HepG2 (cell line): ENCODE results near the gene NCCRP1. TPM values are rescaled to one million over a fixed set of nuclear protein-coding genes. Genes with fewer than 3 reads are reported as not detected.

Experiments
- ATAC-seq: fragments of 200-7000 bp; cut with Tn5 transposase; 3 replicates; pipeline ENCODE4 v1.9.1; 2020; ENCODE audit warnings: mild to moderate bottlenecking, moderate library complexity
- BruUV-seq: library from RNA; stranded (reverse); fragments of 400-500 nt; replicated peaks from 2 replicates; lab custom pipeline; 2021; lab: Mats Ljungman, UMichigan
- CTCF ChIA-PET: fragments of 300-600 bp; formaldehyde crosslinking; extraction: SDS; loops from one replicate; lab custom pipeline; 2021; ENCODE audit warnings: low total read pairs, inconsistent platforms, low intra/inter-chr PET ratio; lab: Yijun Ruan, JAX
- POLR2A ChIA-PET: fragments of 350-600 bp; sonication (Branson Sonifier 250); formaldehyde crosslinking; loops from one replicate; lab custom pipeline; 2020; ENCODE audit warnings: antibody characterized with exemption, inconsistent platforms; lab: Yijun Ruan, JAX
- DNase-seq: peaks from one replicate; pipeline ENCODE4 v3.0.0-alpha.2; 2015; ENCODE audit warnings: low spot score
- FAIRE-seq: peaks from 3 replicates; lab custom pipeline; 2011; peaks lifted over from hg19 to GRCh38; lab: Jason Lieb, UNC
- H2AFZ ChIP-seq: one replicate; pipeline ENCODE4 v1.6.1; 2011; ENCODE audit warnings: low read length, inconsistent platforms
- H3K27ac ChIP-seq: fragments of 300-600 bp; 3 replicates; pipeline ENCODE4 v1.8.0; 2011; ENCODE audit warnings: mixed run types, mild to moderate bottlenecking, mixed read lengths, low read length, inconsistent platforms; ENCODE audit not compliant: insufficient read depth; ENCODE audit errors: extremely low read length
- H3K27me3 ChIP-seq, 2 experiments: fragments of 200-600 bp in 1 of 2; 2 replicates in 1 of 2; 3 replicates in 1 of 2; pipeline versions ENCODE4 v1.6.0 to v1.8.0; 2011; ENCODE audit warnings: low read length in 2 of 2, mild to moderate bottlenecking in 2 of 2, moderate library complexity in 2 of 2, inconsistent platforms in 1 of 2; ENCODE audit not compliant: insufficient read depth in 2 of 2, control insufficient read depth in 1 of 2
- H3K36me3 ChIP-seq, 2 experiments: fragments of 200-600 bp in 1 of 2; replicated peaks in 1 of 2; 2 replicates in 1 of 2; 3 replicates in 1 of 2; pipeline versions ENCODE4 v1.5.1 to v1.8.0; 2011; ENCODE audit warnings: low read length in 2 of 2, inconsistent platforms in 1 of 2; ENCODE audit not compliant: insufficient read depth in 2 of 2, control insufficient read depth in 1 of 2
- H3K4me1 ChIP-seq: 2 replicates; pipeline ENCODE4 v1.5.1; 2012; ENCODE audit warnings: low read length, inconsistent platforms; ENCODE audit not compliant: insufficient read depth
- H3K4me2 ChIP-seq: 2 replicates; pipeline ENCODE4 v1.6.0; 2011; ENCODE audit warnings: low read depth, low read length, inconsistent platforms
- H3K4me3 ChIP-seq, 3 experiments: fragments of 200-600 bp in 1 of 3; sonication (generic), shearing (Covaris generic) in 1 of 3; replicated peaks in 1 of 3; 2 replicates each; pipeline ENCODE4 v1.5.1; 2011 to 2016; ENCODE audit warnings: low read length in 3 of 3, inconsistent platforms in 2 of 3, low read depth in 2 of 3, mild to moderate bottlenecking in 2 of 3, control low read depth in 1 of 3, mixed read lengths in 1 of 3; ENCODE audit not compliant: insufficient read depth in 1 of 3
- H3K79me2 ChIP-seq: one replicate; pipeline ENCODE4 v1.6.1; 2011; ENCODE audit warnings: low read length, inconsistent platforms; ENCODE audit not compliant: insufficient read depth
- H3K9ac ChIP-seq: 2 replicates; pipeline ENCODE4 v1.6.0; 2011; ENCODE audit warnings: mild to moderate bottlenecking, low read depth, low read length, inconsistent platforms; ENCODE audit not compliant: insufficient read depth
- H3K9me3 ChIP-seq: 2 replicates; pipeline ENCODE4 v1.5.1; 2012; ENCODE audit warnings: mild to moderate bottlenecking, low read length
- H4K20me1 ChIP-seq: 2 replicates; pipeline ENCODE4 v1.6.0; 2011; ENCODE audit warnings: inconsistent platforms, mild to moderate bottlenecking, low read length, moderate library complexity; ENCODE audit not compliant: insufficient read depth
- ATF3 ChIP-seq: sonication (generic); formaldehyde crosslinking; IDR thresholded peaks from 2 replicates; pipeline ENCODE4 v1.4.0; 2020; ENCODE audit warnings: missing genetic modification reagents
- FOSL2 ChIP-seq: sonication (generic); formaldehyde crosslinking; IDR thresholded peaks from 2 replicates; pipeline ENCODE4 v1.4.0; 2020; ENCODE audit warnings: missing genetic modification reagents
- FOXM1 ChIP-seq: sonication (generic); formaldehyde crosslinking; IDR thresholded peaks from 2 replicates; pipeline ENCODE4 v1.5.0; 2020; ENCODE audit warnings: missing genetic modification reagents
- IKZF4 ChIP-seq: sonication (generic); formaldehyde crosslinking; IDR thresholded peaks from 2 replicates; pipeline ENCODE4 v1.5.1; 2020; ENCODE audit warnings: borderline replicate concordance, mild to moderate bottlenecking, low read depth, missing genetic modification reagents; ENCODE audit errors: not compliant biosample characterization
- IRF1 ChIP-seq: sonication (generic); formaldehyde crosslinking; IDR thresholded peaks from 2 replicates; pipeline ENCODE4 v1.4.0; 2020; ENCODE audit warnings: low read depth, mild to moderate bottlenecking, missing genetic modification reagents
- SRF ChIP-seq: IDR thresholded peaks from 2 replicates; pipeline ENCODE4 v1.6.1; 2011; ENCODE audit warnings: mild to moderate bottlenecking, low read depth, low read length, moderate library complexity
- TOPORS ChIP-seq: sonication (generic); formaldehyde crosslinking; IDR thresholded peaks from 2 replicates; pipeline ENCODE4 v1.8.0; 2023; ENCODE audit warnings: mild to moderate bottlenecking, missing genetic modification reagents
- ZNF546 ChIP-seq: sonication (generic); formaldehyde crosslinking; conservative IDR thresholded peaks from 2 replicates; pipeline ENCODE4 v1.8.1; 2023; ENCODE audit warnings: mild to moderate bottlenecking, missing genetic modification reagents
- ZNF562 ChIP-seq: sonication (generic); formaldehyde crosslinking; IDR thresholded peaks from 2 replicates; pipeline ENCODE4 v1.8.0; 2022; ENCODE audit warnings: missing genetic modification reagents, borderline replicate concordance
- ZNF607 ChIP-seq: sonication (generic); formaldehyde crosslinking; IDR thresholded peaks from 2 replicates; pipeline ENCODE4 v1.5.1; 2020; ENCODE audit warnings: missing genetic modification reagents, mild to moderate bottlenecking, borderline replicate concordance
- ZNF775 ChIP-seq: sonication (generic); formaldehyde crosslinking; IDR thresholded peaks from 2 replicates; pipeline ENCODE4 v1.4.0; 2020; ENCODE audit warnings: missing genetic modification reagents, mild to moderate bottlenecking, moderate library complexity, borderline replicate concordance
- ZNF841 ChIP-seq: sonication (generic); formaldehyde crosslinking; IDR thresholded peaks from 2 replicates; pipeline ENCODE4 v1.8.1; 2023; ENCODE audit warnings: missing genetic modification reagents, borderline replicate concordance
- WGBS: methylation state at CpG from one replicate; pipeline ENCODE4 v1.1.6; 2017; ENCODE audit warnings: low lambda C conversion rate; 5-methylcytosine and 5-hydroxymethylcytosine counted together
- in situ Hi-C: cut with HindIII; loops from 2 replicates; pipeline ENCODE4 v1.10.0; 2017; ENCODE audit warnings: low pct_unique_long_range_greater_than_20kb; ENCODE audit not compliant: extremely low pct_ligation_motif_present
- intact Hi-C: fragments of 100-400 bp; cut with micrococcal nuclease; formaldehyde crosslinking; loops from one replicate; pipeline ENCODE4 v1.10.0; 2022; ENCODE audit not compliant: unreplicated experiment
- polyA plus RNA-seq, 8 experiments: library from polyadenylated mRNA; depleted of rRNA in 3 of 8; stranded (reverse) in 7 of 8; unstranded in 1 of 8; fragments of >200 nt; fragmentation: Illumina TruSeq in 4 of 8; extraction: Trizol in 4 of 8; gene quantifications; 2 replicates each; pipeline versions ENCODE4 v1.2.1 to v1.2.3, GENCODE V29; 2011 to 2016; ENCODE audit warnings: low read depth in 4 of 8, missing spikeins in 1 of 8, mixed read lengths in 1 of 8; ENCODE audit not compliant: insufficient read depth in 1 of 8
- total RNA-seq, 5 experiments: library from RNA; depleted of rRNA; stranded (reverse); fragments of >200 nt; fragmentation: Illumina TruSeq; extraction: Trizol; gene quantifications; 2 replicates each; pipeline ENCODE4 v1.2.3, GENCODE V29; 2016; ENCODE audit warnings: low read depth in 1 of 5
- TF ChIP-seq, protein P1 (sequence below): sonication (generic); formaldehyde crosslinking; IDR thresholded peaks from 2 replicates; pipeline ENCODE4 v1.5.1; 2020; ENCODE audit warnings: missing genetic modification reagents, mild to moderate bottlenecking, borderline replicate concordance

Gene NCCRP1
- total and polyA plus RNA-seq, 2 of the 13 experiments (the other 11 are each of a cell fraction or from before 2014, with no cell fraction given) = not detected

GRCh38 chr19:39217094-39217493 is 20.3 kb downstream of the NCCRP1 start:
- ChIA-PET CTCF (no interaction called here), POLR2A (no interaction called here)
- BruUV-seq = no TSS peak
- WGBS = 44% methylated on average over 5 of the region's 5 CpGs
- H3K36me3 ChIP-seq = no peaks in the 10 kb centered on the region
- H3K9me3 ChIP-seq = no peaks in the 10 kb centered on the region
- in situ Hi-C loops (no loop called here), intact Hi-C loops (no loop called here)
- ATAC-seq (no peak), FAIRE-seq (no peak), DNase-seq (no peak)
- TF ChIP-seq TOPORS (CRISPR knock-in tag) = no peak
- TF ChIP-seq SRF = 0 out of 2 replicates have a peak, but pooled peaks have one; percentile 4
- TF ChIP-seq FOSL2 = no peak
- no peak overlapping the region for H3K4me3 ChIP-seq
- no peak overlapping the region for H3K27ac ChIP-seq
- H2AFZ ChIP-seq = no peak overlapping the region
- H3K27me3 ChIP-seq = no peaks in the 10 kb centered on the region; a peak in 1 of 5 replicates
- no peak overlapping the region for H3K9ac ChIP-seq
- no peaks in the 10 kb centered on the region for H3K4me1 ChIP-seq
- H3K4me2 ChIP-seq = no peak overlapping the region
- no peaks in the 10 kb centered on the region for H3K79me2 ChIP-seq
- no peaks in the 10 kb centered on the region for H4K20me1 ChIP-seq

GRCh38 chr19:39218230-39219007 is 21.7 kb downstream of the NCCRP1 start:
- H3K27ac ChIP-seq = no peak overlapping the region
- H3K9ac ChIP-seq = no peak overlapping the region
- CTCF ChIA-PET = no interaction called here
- H3K9me3 ChIP-seq = no peaks in the 10 kb centered on the region
- no peaks in the 10 kb centered on the region for H3K36me3 ChIP-seq
- no peaks in the 10 kb centered on the region for H3K79me2 ChIP-seq
- no peaks in the 10 kb centered on the region for H3K4me1 ChIP-seq
- FAIRE-seq (no peak), DNase-seq (no peak), ATAC-seq (no peak)
- H3K4me2 ChIP-seq = no peak overlapping the region
- 57% methylated on average over 12 of the region's 15 CpGs for WGBS
- H3K4me3 ChIP-seq = no peak overlapping the region
- POLR2A ChIA-PET = no interaction called here
- in situ Hi-C loops = no loop called here
- intact Hi-C loops = no loop called here
- no peaks in the 10 kb centered on the region; a peak in 1 of 5 replicates for H3K27me3 ChIP-seq
- H4K20me1 ChIP-seq = no peaks in the 10 kb centered on the region
- H2AFZ ChIP-seq = no peak overlapping the region
- BruUV-seq = no TSS peak
- no peak for TF ChIP-seq ZNF562 (CRISPR knock-in tag)
- TF ChIP-seq IRF1 (CRISPR knock-in tag) = no peak
- TF ChIP-seq, protein P1, sequence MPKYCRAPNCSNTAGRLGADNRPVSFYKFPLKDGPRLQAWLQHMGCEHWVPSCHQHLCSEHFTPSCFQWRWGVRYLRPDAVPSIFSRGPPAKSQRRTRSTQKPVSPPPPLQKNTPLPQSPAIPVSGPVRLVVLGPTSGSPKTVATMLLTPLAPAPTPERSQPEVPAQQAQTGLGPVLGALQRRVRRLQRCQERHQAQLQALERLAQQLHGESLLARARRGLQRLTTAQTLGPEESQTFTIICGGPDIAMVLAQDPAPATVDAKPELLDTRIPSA (CRISPR knock-in tag) = no peak
- TF ChIP-seq ZNF775 (CRISPR knock-in tag) = no peak
- TF ChIP-seq ATF3 (CRISPR knock-in tag) = no peak
- no peak for TF ChIP-seq ZNF607 (CRISPR knock-in tag)
- TF ChIP-seq IKZF4 (CRISPR knock-in tag) = no peak
- TF ChIP-seq ZNF546 (CRISPR knock-in tag) = no peak
- TF ChIP-seq ZNF841 (CRISPR knock-in tag) = no peak
- TF ChIP-seq FOXM1 (CRISPR knock-in tag) = no peak
